Parathyroid adenoma (tissue), 2 donors: ENCODE measurements around the gene KCNQ1.

ENCODE experiments used
- H2AFZ ChIP-seq: fragments of 300-600 bp; sonication (generic); one replicate; pipeline ENCODE4 v1.7.0; 2017; ENCODE audit warnings: antibody characterized with exemption, mild to moderate bottlenecking
- H3K27ac ChIP-seq: fragments of 300-600 bp; sonication (generic); one replicate; pipeline ENCODE4 v1.7.0; 2017
- H3K27me3 ChIP-seq: fragments of 300-600 bp; sonication (generic); one replicate; pipeline ENCODE4 v1.7.0; 2017; ENCODE audit warnings: low read length; ENCODE audit not compliant: control insufficient read depth, insufficient read depth
- H3K36me3 ChIP-seq: fragments of 300-600 bp; sonication (generic); one replicate; pipeline ENCODE4 v1.7.0; 2017; ENCODE audit warnings: low read length; ENCODE audit not compliant: control insufficient read depth, insufficient read depth
- H3K4me1 ChIP-seq: fragments of 300-600 bp; sonication (generic); one replicate; pipeline ENCODE4 v1.7.0; 2017; ENCODE audit warnings: control low read depth
- H3K4me2 ChIP-seq: fragments of 300-600 bp; sonication (generic); one replicate; pipeline ENCODE4 v1.7.0; 2017; ENCODE audit warnings: low read length
- H3K4me3 ChIP-seq: fragments of 300-600 bp; sonication (generic); one replicate; pipeline ENCODE4 v1.7.0; 2017; ENCODE audit warnings: low read depth, low read length
- H3K79me2 ChIP-seq: fragments of 300-600 bp; sonication (generic); one replicate; pipeline ENCODE4 v1.7.0; 2017; ENCODE audit warnings: control low read depth
- H3K9ac ChIP-seq: fragments of 300-600 bp; sonication (generic); one replicate; pipeline ENCODE4 v1.7.0; 2017; ENCODE audit warnings: mild to moderate bottlenecking
- H3K9me3 ChIP-seq: fragments of 300-600 bp; sonication (generic); one replicate; pipeline ENCODE4 v1.7.0; 2017; ENCODE audit warnings: low read length; ENCODE audit not compliant: control insufficient read depth
- TF ChIP-seq, protein P1 (sequence below): fragments of 300-600 bp; sonication (generic); IDR thresholded peaks from one replicate; pipeline ENCODE4 v1.7.0; 2017; ENCODE audit warnings: antibody characterized with exemption, mild to moderate bottlenecking
- donor health status: primary hyperparathyroidism.

The KCNQ1 gene

DNA sequence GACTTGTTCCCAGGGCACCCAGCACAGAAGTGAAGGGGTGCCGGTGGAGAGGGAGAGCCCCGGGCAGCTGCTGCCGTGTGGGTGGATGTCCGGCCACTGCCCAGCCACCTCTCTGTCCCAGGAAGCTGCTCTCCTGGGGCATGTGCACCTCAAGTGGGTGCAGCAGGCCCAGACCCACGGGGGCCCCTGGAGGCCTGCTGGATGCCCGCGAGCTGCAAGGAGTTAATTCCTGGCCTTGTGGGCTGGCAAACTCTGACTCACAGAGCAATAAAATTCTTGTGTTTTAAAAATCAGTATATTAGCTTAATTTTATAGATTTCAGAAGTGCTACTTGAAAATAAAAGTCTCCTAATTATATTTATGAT lies 292.4 kb downstream of the KCNQ1 start:
- H3K27ac ChIP-seq: no peak overlapping the region
- TF ChIP-seq, protein P1, sequence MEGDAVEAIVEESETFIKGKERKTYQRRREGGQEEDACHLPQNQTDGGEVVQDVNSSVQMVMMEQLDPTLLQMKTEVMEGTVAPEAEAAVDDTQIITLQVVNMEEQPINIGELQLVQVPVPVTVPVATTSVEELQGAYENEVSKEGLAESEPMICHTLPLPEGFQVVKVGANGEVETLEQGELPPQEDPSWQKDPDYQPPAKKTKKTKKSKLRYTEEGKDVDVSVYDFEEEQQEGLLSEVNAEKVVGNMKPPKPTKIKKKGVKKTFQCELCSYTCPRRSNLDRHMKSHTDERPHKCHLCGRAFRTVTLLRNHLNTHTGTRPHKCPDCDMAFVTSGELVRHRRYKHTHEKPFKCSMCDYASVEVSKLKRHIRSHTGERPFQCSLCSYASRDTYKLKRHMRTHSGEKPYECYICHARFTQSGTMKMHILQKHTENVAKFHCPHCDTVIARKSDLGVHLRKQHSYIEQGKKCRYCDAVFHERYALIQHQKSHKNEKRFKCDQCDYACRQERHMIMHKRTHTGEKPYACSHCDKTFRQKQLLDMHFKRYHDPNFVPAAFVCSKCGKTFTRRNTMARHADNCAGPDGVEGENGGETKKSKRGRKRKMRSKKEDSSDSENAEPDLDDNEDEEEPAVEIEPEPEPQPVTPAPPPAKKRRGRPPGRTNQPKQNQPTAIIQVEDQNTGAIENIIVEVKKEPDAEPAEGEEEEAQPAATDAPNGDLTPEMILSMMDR: no peak
- H3K4me3 ChIP-seq: no peak overlapping the region
- no peaks in the 10 kb centered on the region for H3K27me3 ChIP-seq
- H3K36me3 ChIP-seq: no peaks in the 10 kb centered on the region
- H3K9me3 ChIP-seq: no peaks in the 10 kb centered on the region
- no peaks in the 10 kb centered on the region for H3K79me2 ChIP-seq
- no peak overlapping the region for H3K9ac ChIP-seq
- no peak overlapping the region for H2AFZ ChIP-seq
- H3K4me1 ChIP-seq: no peaks in the 10 kb centered on the region
- H3K4me2 ChIP-seq: no peak overlapping the region

GRCh38 chr11:2737866-2738265 lies 293.1 kb downstream of the KCNQ1 start:
- no peaks in the 10 kb centered on the region for H3K9me3 ChIP-seq
- H3K4me2 ChIP-seq: no peak overlapping the region
- H3K27me3 ChIP-seq: no peaks in the 10 kb centered on the region
- H3K9ac ChIP-seq: no peak overlapping the region
- no peak overlapping the region for H3K27ac ChIP-seq
- H3K4me3 ChIP-seq: no peak overlapping the region
- TF ChIP-seq, protein P1: no peak
- no peaks in the 10 kb centered on the region for H3K4me1 ChIP-seq
- no peaks in the 10 kb centered on the region for H3K36me3 ChIP-seq
- H3K79me2 ChIP-seq: no peaks in the 10 kb centered on the region
- H2AFZ ChIP-seq: no peak overlapping the region

DNA sequence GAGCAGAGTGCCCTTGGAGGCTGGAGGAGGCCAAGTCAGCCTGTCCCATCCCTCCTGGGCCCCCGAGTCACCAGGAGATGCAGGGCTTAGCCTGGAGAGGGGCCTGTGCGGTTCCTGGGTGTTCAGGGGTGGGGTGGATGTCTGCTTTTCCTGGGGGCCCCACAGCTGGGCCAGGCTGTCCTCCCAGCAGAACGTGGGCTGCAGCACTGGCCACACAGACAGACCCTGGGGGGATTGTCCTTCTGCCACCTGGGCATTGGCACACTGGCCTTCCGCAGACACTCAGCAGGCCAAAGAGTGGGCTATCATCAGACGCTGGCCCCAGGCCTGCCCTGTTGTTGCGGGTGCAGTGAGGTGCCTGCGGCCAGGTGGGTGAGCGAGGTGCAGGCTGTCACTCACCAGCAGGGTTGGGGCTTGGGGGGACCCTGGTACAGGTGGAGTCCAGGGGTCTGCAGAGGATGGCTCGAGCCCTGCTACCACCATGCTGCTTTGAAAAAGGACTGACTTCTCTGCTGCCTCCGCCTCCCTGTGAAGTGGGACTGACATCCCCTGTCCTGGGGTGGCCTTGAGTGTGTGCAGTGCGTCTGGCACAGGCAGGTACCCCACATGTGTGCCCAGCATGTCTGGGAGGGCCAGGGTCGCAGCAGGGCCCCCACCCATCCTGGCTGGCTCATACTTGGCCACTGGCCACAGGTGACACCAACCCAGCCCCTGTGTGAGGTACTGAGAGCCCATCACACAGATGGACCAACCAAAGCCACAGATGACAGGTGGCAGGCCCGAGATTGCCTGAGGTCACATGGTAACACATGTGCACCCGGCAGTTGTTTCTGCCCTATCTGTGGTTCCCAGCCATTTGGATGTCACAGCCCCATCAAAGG lies 294.0 kb downstream of the KCNQ1 start:
- TF ChIP-seq, protein P1: no peak
- Histone ChIP-seq H3K4me3 (no peak overlapping the region), H3K9me3 (no peaks in the 10 kb centered on the region), H2AFZ (no peak overlapping the region), H3K27me3 (no peaks in the 10 kb centered on the region), H3K79me2 (no peaks in the 10 kb centered on the region), H3K4me1 (no peaks in the 10 kb centered on the region), H3K27ac (no peak overlapping the region), H3K9ac (no peak overlapping the region), H3K36me3 (no peaks in the 10 kb centered on the region), H3K4me2 (no peak overlapping the region)

DNA sequence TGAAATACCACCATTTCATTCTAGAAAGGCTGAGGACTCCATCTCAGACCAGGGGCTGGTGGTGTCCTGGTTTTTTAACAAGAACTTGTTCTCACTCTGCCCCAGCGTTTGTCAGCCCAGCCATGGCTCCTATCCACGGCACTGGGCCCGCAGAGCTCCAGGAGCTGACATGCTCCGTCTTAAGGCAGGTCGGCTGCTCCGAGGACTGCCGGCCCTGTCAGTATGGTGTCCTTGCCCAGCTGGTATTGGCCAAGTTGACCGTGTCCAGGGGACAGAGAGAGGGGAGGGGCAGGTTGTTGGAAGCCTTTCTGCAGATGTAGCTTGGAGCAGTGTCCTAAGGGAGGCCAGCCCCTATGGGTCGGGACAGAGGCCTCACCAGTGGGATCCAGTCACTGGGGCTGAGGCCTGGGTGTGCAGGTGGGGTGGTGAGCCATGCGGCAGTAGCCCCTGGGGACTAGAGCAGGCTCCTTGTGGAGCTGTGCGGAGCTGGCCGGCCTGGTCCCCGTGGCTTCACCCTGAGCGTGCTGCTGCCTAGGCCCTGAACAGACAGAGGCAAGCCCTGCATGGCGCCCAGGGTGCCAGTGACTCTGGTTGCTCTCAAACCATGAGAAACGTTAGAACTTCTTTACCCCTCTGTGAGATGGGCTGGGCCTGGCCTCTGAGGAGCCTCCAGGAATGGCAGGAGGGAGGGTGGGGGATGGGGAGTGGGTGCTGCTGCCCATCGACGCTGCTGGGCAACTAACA lies 294.9 kb downstream of the KCNQ1 start:
- TF ChIP-seq, protein P1: no peak
- no peaks in the 10 kb centered on the region for H3K9me3 ChIP-seq
- H2AFZ ChIP-seq: no peak overlapping the region
- H3K79me2 ChIP-seq: no peaks in the 10 kb centered on the region
- H3K36me3 ChIP-seq: no peaks in the 10 kb centered on the region
- H3K27me3 ChIP-seq: no peaks in the 10 kb centered on the region
- H3K4me2 ChIP-seq: no peak overlapping the region
- no peaks in the 10 kb centered on the region for H3K4me1 ChIP-seq
- H3K27ac ChIP-seq: no peak overlapping the region
- no peak overlapping the region for H3K9ac ChIP-seq
- H3K4me3 ChIP-seq: no peak overlapping the region
